Astrocyte (in vitro differentiated cells and primary cell): ENCODE measurements around the gene DUSP14. TPM values are rescaled to one million over a fixed set of nuclear protein-coding genes. Genes with fewer than 3 reads are reported as not detected.
"Not testable (repeated sequence)": the region's sequence is repeated elsewhere in the genome, so short reads cannot be mapped to it uniquely, and the experiment has no call there.

Experiments
- DNase-seq: peaks from one replicate; pipeline ENCODE4 v3.0.0-alpha.2; 2010; ENCODE audit warnings: low read depth
- FAIRE-seq: peaks from 2 replicates; lab custom pipeline; 2011; peaks lifted over from hg19 to GRCh38; lab: Jason Lieb, UNC
- H2AFZ ChIP-seq: 2 replicates; pipeline ENCODE4 v1.6.0; 2012; ENCODE audit warnings: low read depth, low read length, inconsistent platforms
- H3K27ac ChIP-seq: 2 replicates; pipeline ENCODE4 v1.5.1; 2011; ENCODE audit warnings: low read depth, low read length, inconsistent platforms
- H3K27me3 ChIP-seq: 2 replicates; pipeline ENCODE4 v1.6.0; 2011; ENCODE audit warnings: low read length, inconsistent platforms; ENCODE audit not compliant: insufficient read depth
- H3K36me3 ChIP-seq: 2 replicates; pipeline ENCODE4 v1.5.1; 2011; ENCODE audit warnings: low read length, inconsistent platforms; ENCODE audit not compliant: insufficient read depth
- H3K4me1 ChIP-seq: 2 replicates; pipeline ENCODE4 v1.5.1; 2011; ENCODE audit warnings: low read length, inconsistent platforms; ENCODE audit not compliant: insufficient read depth
- H3K4me2 ChIP-seq: 2 replicates; pipeline ENCODE4 v1.6.0; 2012; ENCODE audit warnings: low read length, inconsistent platforms
- H3K4me3 ChIP-seq: 2 replicates; pipeline ENCODE4 v1.5.1; 2011; ENCODE audit warnings: low read depth, mild to moderate bottlenecking, low read length, inconsistent platforms; ENCODE audit not compliant: insufficient read depth
- H3K79me2 ChIP-seq: 2 replicates; pipeline ENCODE4 v1.6.0; 2012; ENCODE audit warnings: mild to moderate bottlenecking, low read length, inconsistent platforms; ENCODE audit not compliant: insufficient read depth
- H3K9ac ChIP-seq: 2 replicates; pipeline ENCODE4 v1.6.0; 2012; ENCODE audit warnings: mild to moderate bottlenecking, low read length, inconsistent platforms
- H3K9me3 ChIP-seq: 2 replicates; pipeline ENCODE4 v1.5.1; 2012; ENCODE audit warnings: low read depth, mild to moderate bottlenecking, low read length, inconsistent platforms; ENCODE audit not compliant: insufficient read depth
- H4K20me1 ChIP-seq: 2 replicates; pipeline ENCODE4 v1.6.0; 2012; ENCODE audit warnings: low read length, inconsistent platforms; ENCODE audit not compliant: insufficient read depth
- H3K27ac Mint-ChIP-seq: one replicate; pipeline ENCODE4 v1.8.0; 2021; ENCODE audit warnings: mild to moderate bottlenecking, mixed read lengths; ENCODE audit not compliant: unreplicated experiment
- H3K27me3 Mint-ChIP-seq: one replicate; pipeline ENCODE4 v1.8.0; 2021; ENCODE audit warnings: low read depth, mixed read lengths; ENCODE audit not compliant: unreplicated experiment
- H3K36me3 Mint-ChIP-seq: one replicate; pipeline ENCODE4 v1.8.0; 2021; ENCODE audit warnings: low read depth, mixed read lengths; ENCODE audit not compliant: unreplicated experiment
- H3K4me1 Mint-ChIP-seq: one replicate; pipeline ENCODE4 v1.8.0; 2021; ENCODE audit warnings: low read depth, mixed read lengths; ENCODE audit not compliant: unreplicated experiment
- H3K4me3 Mint-ChIP-seq: one replicate; pipeline ENCODE4 v1.8.0; 2021; ENCODE audit warnings: mild to moderate bottlenecking, moderate library complexity, mixed read lengths; ENCODE audit not compliant: unreplicated experiment
- H3K9me3 Mint-ChIP-seq: one replicate; pipeline ENCODE4 v1.8.0; 2021; ENCODE audit warnings: mild to moderate bottlenecking, mixed read lengths; ENCODE audit not compliant: unreplicated experiment
- EZH2 ChIP-seq: IDR thresholded peaks from 2 replicates; pipeline ENCODE4 v1.6.1; 2012; ENCODE audit warnings: mild to moderate bottlenecking, low read length, inconsistent platforms; ENCODE audit not compliant: insufficient read depth
- total RNA-seq: library from RNA; stranded (reverse); gene quantifications from 2 replicates; pipeline ENCODE4 v1.2.1, GENCODE V29; 2021
- TF ChIP-seq, protein P1 (sequence below): IDR thresholded peaks from 2 replicates; pipeline ENCODE4 v1.5.1; 2011; ENCODE audit warnings: low read depth, mild to moderate bottlenecking, inconsistent platforms, low read length, moderate library complexity; ENCODE audit not compliant: insufficient read depth

Gene DUSP14
- total RNA-seq, 1 donor from 2014 or later: 69.1 TPM

DNA sequence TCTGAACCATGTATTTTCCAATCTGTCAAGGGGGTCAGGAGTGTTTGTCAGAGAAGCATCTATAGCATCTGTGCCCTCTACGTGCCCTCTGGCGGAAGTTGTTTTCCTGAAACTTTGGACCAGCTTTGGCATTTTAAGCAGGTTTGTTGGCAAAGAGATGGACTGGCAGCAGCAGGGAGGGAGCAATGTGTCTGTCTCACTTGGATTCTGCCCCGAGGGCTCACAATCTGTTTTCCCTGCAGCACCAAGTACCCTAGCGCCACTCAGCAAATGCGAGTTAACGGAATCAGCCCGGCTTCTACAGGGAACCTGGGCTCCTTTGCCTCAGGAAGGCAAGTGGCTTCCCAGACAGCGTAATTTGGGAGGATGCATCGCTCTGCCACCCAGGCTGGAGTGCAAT, 17.4 kb downstream of the DUSP14 start:
- no peak for TF ChIP-seq EZH2
- TF ChIP-seq, protein P1, sequence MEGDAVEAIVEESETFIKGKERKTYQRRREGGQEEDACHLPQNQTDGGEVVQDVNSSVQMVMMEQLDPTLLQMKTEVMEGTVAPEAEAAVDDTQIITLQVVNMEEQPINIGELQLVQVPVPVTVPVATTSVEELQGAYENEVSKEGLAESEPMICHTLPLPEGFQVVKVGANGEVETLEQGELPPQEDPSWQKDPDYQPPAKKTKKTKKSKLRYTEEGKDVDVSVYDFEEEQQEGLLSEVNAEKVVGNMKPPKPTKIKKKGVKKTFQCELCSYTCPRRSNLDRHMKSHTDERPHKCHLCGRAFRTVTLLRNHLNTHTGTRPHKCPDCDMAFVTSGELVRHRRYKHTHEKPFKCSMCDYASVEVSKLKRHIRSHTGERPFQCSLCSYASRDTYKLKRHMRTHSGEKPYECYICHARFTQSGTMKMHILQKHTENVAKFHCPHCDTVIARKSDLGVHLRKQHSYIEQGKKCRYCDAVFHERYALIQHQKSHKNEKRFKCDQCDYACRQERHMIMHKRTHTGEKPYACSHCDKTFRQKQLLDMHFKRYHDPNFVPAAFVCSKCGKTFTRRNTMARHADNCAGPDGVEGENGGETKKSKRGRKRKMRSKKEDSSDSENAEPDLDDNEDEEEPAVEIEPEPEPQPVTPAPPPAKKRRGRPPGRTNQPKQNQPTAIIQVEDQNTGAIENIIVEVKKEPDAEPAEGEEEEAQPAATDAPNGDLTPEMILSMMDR: no peak
- no peak overlapping the region for H3K9ac ChIP-seq
- peak overlapping the region; percentile 27 for H3K4me2 ChIP-seq
- H4K20me1 ChIP-seq: peaks cover 85% of the 10 kb centered on the region
- H3K27me3 Mint-ChIP-seq: no peaks in the 10 kb centered on the region
- DNase-seq (no peak), FAIRE-seq (no peak)
- H3K4me3 Mint-ChIP-seq: no peak overlapping the region
- no peaks in the 10 kb centered on the region for H3K9me3 ChIP-seq
- H3K36me3 Mint-ChIP-seq: peaks cover 15% of the 10 kb centered on the region
- no peaks in the 10 kb centered on the region for H3K27me3 ChIP-seq
- peaks cover 92% of the 10 kb centered on the region for H3K79me2 ChIP-seq
- peaks cover 8% of the 10 kb centered on the region for H3K4me1 Mint-ChIP-seq
- no peaks in the 10 kb centered on the region for H3K9me3 Mint-ChIP-seq
- H3K4me1 ChIP-seq: peaks cover 4% of the 10 kb centered on the region
- H3K27ac ChIP-seq: no peak overlapping the region
- peaks cover 6% of the 10 kb centered on the region for H3K36me3 ChIP-seq
- H3K4me3 ChIP-seq: no peak overlapping the region
- H2AFZ ChIP-seq: no peak overlapping the region
- H3K27ac Mint-ChIP-seq: peak overlapping the region; percentile 58

DNA sequence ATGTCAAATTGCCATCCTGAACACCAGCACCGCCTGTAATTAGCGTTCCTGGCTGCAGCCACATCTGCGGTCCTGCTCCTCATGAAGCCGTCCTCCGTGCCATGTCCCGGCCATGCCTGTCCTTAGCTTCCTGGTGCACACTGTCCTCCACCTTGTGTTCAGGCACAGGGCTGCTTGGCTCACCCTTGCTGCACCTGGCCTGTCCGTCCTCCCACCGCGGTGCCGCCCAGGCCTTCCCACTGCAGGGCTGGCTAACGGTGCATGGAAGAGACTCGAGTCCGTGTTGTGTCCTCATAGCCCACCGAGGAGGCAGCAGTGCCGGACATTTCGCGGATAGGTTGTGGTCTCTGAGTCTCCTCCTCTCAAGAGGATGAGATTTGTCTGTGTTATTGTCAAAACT, 20.4 kb downstream of the DUSP14 start:
- Mint-ChIP-seq H3K36me3 (peaks cover 10% of the 10 kb centered on the region), H3K4me3 (no peak overlapping the region), H3K27me3 (no peaks in the 10 kb centered on the region), H3K4me1 (peaks cover 8% of the 10 kb centered on the region), H3K9me3 (no peaks in the 10 kb centered on the region), H3K27ac (no peak overlapping the region)
- Histone ChIP-seq H3K9me3 (no peaks in the 10 kb centered on the region), H4K20me1 (peaks cover 65% of the 10 kb centered on the region), H3K27ac (no peak overlapping the region), H3K4me2 (no peak overlapping the region), H3K9ac (no peak overlapping the region), H3K79me2 (peaks cover 86% of the 10 kb centered on the region), H3K4me3 (no peak overlapping the region), H3K36me3 (peaks cover 25% of the 10 kb centered on the region), H2AFZ (no peak overlapping the region), H3K27me3 (no peaks in the 10 kb centered on the region), H3K4me1 (peaks cover 7% of the 10 kb centered on the region)
- DNase-seq: no peak
- no peak for TF ChIP-seq EZH2
- TF ChIP-seq, protein P1: no peak
- FAIRE-seq: no peak

DNA sequence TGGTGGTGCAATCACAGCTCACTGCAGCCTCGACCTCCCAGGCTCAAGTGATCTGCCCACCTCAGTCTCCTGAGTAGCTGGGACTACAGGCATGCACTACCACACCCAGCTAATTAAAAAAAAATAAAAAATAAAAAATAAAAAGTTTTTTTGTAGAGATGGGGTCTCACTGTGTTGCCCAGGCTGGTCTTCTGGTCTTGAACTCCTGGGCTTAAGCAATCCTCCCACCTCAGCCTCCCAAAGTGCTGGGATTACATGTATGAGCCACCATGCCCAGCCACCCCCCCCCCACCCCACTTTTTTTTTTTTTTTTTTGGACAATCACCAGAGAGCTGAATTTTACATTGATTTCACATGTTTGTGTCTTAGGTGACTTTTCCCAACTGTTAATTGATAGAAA, 22.0 kb downstream of the DUSP14 start:
- H3K27ac Mint-ChIP-seq, H3K9ac ChIP-seq, FAIRE-seq, H3K36me3 Mint-ChIP-seq, H3K27me3 ChIP-seq, DNase-seq, H3K9me3 Mint-ChIP-seq, H2AFZ ChIP-seq, H3K4me3 ChIP-seq, H3K9me3 ChIP-seq, H3K27ac ChIP-seq, H3K4me2 ChIP-seq, H3K4me3 Mint-ChIP-seq, H3K27me3 Mint-ChIP-seq: not testable (repeated sequence)
- Histone ChIP-seq H3K4me1 (peaks cover 16% of the 10 kb centered on the region), H3K36me3 (peaks cover 25% of the 10 kb centered on the region), H4K20me1 (peaks cover 57% of the 10 kb centered on the region), H3K79me2 (peaks cover 70% of the 10 kb centered on the region)
- peaks cover 13% of the 10 kb centered on the region for H3K4me1 Mint-ChIP-seq
